GM23338 (cell line): Measurements from ENCODE around the gene KIAA2012. TPM values are rescaled to one million over a fixed set of nuclear protein-coding genes. Genes with fewer than 3 reads are reported as not detected.
A peak's percentile ranks its signal among the peaks of the same experiment; 100 is the strongest.

ENCODE experiments used
- ATAC-seq: fragments of 200-7000 bp; cut with Tn5 transposase; 3 replicates; pipeline ENCODE4 v1.9.1; 2020
- DNase-seq: peaks from one replicate; pipeline ENCODE4 v3.0.0-alpha.2; 2015; ENCODE audit warnings: low spot score
- H2AFZ ChIP-seq: fragments of 200-600 bp; sonication (generic); 2 replicates; pipeline ENCODE4 v1.8.0; 2016; ENCODE audit warnings: antibody characterized with exemption, mild to moderate bottlenecking, moderate library complexity
- H3F3A ChIP-seq: fragments of 200-600 bp; sonication (generic); replicated peaks from 2 replicates; pipeline ENCODE4 v1.8.0; 2017; ENCODE audit warnings: antibody characterized with exemption, mixed run types, low read depth
- H3K27ac ChIP-seq: fragments of 200-600 bp; sonication (generic); 2 replicates; pipeline ENCODE4 v1.6.1; 2016; ENCODE audit warnings: low read depth
- H3K27me3 ChIP-seq: fragments of 200-600 bp; sonication (generic); 2 replicates; pipeline ENCODE4 v1.8.0; 2016; ENCODE audit warnings: mild to moderate bottlenecking, mixed run types, moderate library complexity; ENCODE audit not compliant: insufficient read depth
- H3K36me3 ChIP-seq: fragments of 200-600 bp; sonication (generic); 2 replicates; pipeline ENCODE4 v1.8.0; 2016; ENCODE audit warnings: mild to moderate bottlenecking; ENCODE audit not compliant: insufficient read depth
- H3K4me1 ChIP-seq: fragments of 200-600 bp; sonication (generic); 2 replicates; pipeline ENCODE4 v1.8.0; 2016; ENCODE audit warnings: mild to moderate bottlenecking, moderate library complexity; ENCODE audit not compliant: insufficient read depth
- H3K4me2 ChIP-seq: fragments of 200-600 bp; sonication (generic); 2 replicates; pipeline ENCODE4 v1.7.1; 2017; ENCODE audit warnings: mixed run types
- H3K4me3 ChIP-seq: fragments of 200-600 bp; sonication (generic); 2 replicates; pipeline ENCODE4 v1.6.1; 2016; ENCODE audit warnings: mixed run types
- H3K79me2 ChIP-seq: fragments of 200-600 bp; sonication (generic); replicated peaks from 2 replicates; pipeline ENCODE4 v1.8.0; 2017; ENCODE audit warnings: mild to moderate bottlenecking; ENCODE audit not compliant: insufficient read depth
- H3K9me2 ChIP-seq: fragments of 200-600 bp; sonication (generic); 2 replicates; pipeline ENCODE4 v1.8.0; 2017; ENCODE audit not compliant: insufficient read depth
- H4K20me1 ChIP-seq: fragments of 200-600 bp; sonication (generic); replicated peaks from 2 replicates; pipeline ENCODE4 v1.8.0; 2017; ENCODE audit warnings: mild to moderate bottlenecking; ENCODE audit not compliant: insufficient read depth
- H3K27ac Mint-ChIP-seq: 2 replicates; pipeline ENCODE4 v1.8.0; 2020; ENCODE audit warnings: inconsistent platforms, mild to moderate bottlenecking, moderate library complexity, mixed read lengths
- H3K27me3 Mint-ChIP-seq: 3 replicates; pipeline ENCODE4 v1.8.0; 2022; ENCODE audit warnings: low read depth, mild to moderate bottlenecking, moderate library complexity, mixed read lengths, inconsistent platforms; ENCODE audit not compliant: insufficient read depth, poor library complexity
- H3K36me3 Mint-ChIP-seq: 3 replicates; pipeline ENCODE4 v1.8.0; 2021; ENCODE audit warnings: low read depth, mild to moderate bottlenecking, inconsistent platforms, moderate library complexity, mixed read lengths
- H3K4me1 Mint-ChIP-seq: 3 replicates; pipeline ENCODE4 v1.8.0; 2020; ENCODE audit warnings: mild to moderate bottlenecking, inconsistent platforms, mixed read lengths
- H3K4me3 Mint-ChIP-seq: 3 replicates; pipeline ENCODE4 v1.8.0; 2021; ENCODE audit warnings: moderate library complexity, mild to moderate bottlenecking, inconsistent platforms, mixed read lengths
- H3K9me3 Mint-ChIP-seq: 3 replicates; pipeline ENCODE4 v1.8.0; 2020; ENCODE audit warnings: moderate library complexity, mild to moderate bottlenecking, inconsistent platforms, mixed read lengths
- EZH2phosphoT487 ChIP-seq: fragments of 200-600 bp; sonication (generic); IDR thresholded peaks from one replicate; pipeline ENCODE4 v1.8.1; 2018; ENCODE audit warnings: antibody characterized with exemption; ENCODE audit not compliant: unreplicated experiment
- NANOG ChIP-seq: IDR thresholded peaks from 2 replicates; pipeline ENCODE4 v1.6.1; 2016; ENCODE audit warnings: antibody characterized with exemption, borderline replicate concordance
- POLR2AphosphoS5 ChIP-seq: IDR thresholded peaks from 2 replicates; pipeline ENCODE4 v1.6.1; 2016; ENCODE audit warnings: antibody characterized with exemption, low read depth
- polyA plus RNA-seq: library from polyadenylated mRNA; unstranded; fragments of >200 nt; fragmentation: Nextera tagmentation; extraction: Ambion mirVana; gene quantifications from 2 replicates; pipeline ENCODE4 v1.2.1, GENCODE V29; 2016
- total RNA-seq: library from RNA; depleted of rRNA; stranded (reverse); fragments of >200 nt; shearing (Covaris generic); gene quantifications from 2 replicates; pipeline ENCODE4 v1.2.3, GENCODE V29; 2014
- TF ChIP-seq, protein P1 (sequence below): fragments of 250-450 bp; sonication (Bioruptor Pico); IDR thresholded peaks from 2 replicates; pipeline ENCODE4 v1.5.0; 2020; ENCODE audit warnings: mild to moderate bottlenecking, moderate library complexity

The KIAA2012 gene
- total and polyA plus RNA-seq, 2 experiments from 2014 or later: 0.03 to 0.08 TPM

DNA sequence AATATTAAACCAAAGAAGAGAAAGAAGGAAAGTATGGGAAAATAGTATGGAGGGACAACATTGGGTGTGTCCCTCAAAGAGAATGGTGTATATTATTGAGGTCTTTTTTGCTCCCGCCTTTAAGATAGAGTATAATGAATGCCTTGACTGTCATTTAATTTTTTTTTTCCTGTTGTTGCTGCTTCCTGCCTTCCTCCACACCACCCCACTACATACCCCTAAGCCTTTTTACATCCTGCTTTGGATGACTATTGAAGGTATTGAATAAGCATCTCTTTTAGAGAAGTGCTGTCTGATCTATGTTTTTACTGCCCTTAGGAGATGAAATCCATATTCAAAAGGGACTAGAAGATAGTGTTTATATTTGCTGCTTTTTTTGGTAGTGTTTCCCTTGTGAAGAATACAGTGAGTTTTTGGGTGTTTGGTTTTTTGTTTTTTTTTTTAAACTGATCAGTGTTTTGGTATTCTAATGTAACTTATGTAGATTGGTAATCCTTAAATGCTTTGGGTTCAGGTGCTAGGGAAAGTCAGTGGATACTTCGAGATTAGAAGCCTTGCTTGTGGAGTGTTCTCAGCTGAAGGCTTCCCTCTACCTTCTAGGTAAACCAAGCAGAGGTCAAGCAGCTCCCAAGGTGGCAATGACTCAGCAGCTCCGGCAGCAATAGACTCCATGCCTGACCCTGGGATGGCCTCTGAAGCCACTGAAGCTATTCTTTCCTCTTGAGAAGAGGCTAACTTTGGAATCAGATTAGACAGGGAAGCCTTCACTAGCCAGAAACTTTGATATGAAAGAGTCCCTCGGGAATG is 34.4 kb upstream of the KIAA2012 start:
- Mint-ChIP-seq H3K4me1 (peaks cover 29% of the 10 kb centered on the region; the same call in 2 of the 3 replicates), H3K9me3 (no peaks in the 10 kb centered on the region), H3K4me3 (no peak overlapping the region), H3K36me3 (peaks cover 20% of the 10 kb centered on the region), H3K27me3 (peaks cover 4% of the 10 kb centered on the region), H3K27ac (peak overlapping the region; percentile 85)
- Histone ChIP-seq H3K4me3 (peak overlapping the region; percentile 97), H2AFZ (no peak overlapping the region), H4K20me1 (peaks cover 26% of the 10 kb centered on the region), H3F3A (peaks cover 24% of the 10 kb centered on the region), H3K27me3 (no peaks in the 10 kb centered on the region), H3K36me3 (peaks cover 20% of the 10 kb centered on the region; the same call in 1 of the 2 replicates), H3K4me1 (peaks cover 15% of the 10 kb centered on the region), H3K9me2 (no peaks in the 10 kb centered on the region), H3K79me2 (peaks cover 57% of the 10 kb centered on the region), H3K4me2 (peak overlapping the region; percentile 88), H3K27ac (peak overlapping the region; percentile 81)
- DNase-seq: peak; percentile 67
- TF ChIP-seq EZH2phosphoT487 (no peak), NANOG (0 out of 2 replicates have a peak, but pooled peaks have one; percentile 3), POLR2AphosphoS5 (peak; percentile 25; the same call in 1 of the 2 replicates)
- TF ChIP-seq, protein P1, sequence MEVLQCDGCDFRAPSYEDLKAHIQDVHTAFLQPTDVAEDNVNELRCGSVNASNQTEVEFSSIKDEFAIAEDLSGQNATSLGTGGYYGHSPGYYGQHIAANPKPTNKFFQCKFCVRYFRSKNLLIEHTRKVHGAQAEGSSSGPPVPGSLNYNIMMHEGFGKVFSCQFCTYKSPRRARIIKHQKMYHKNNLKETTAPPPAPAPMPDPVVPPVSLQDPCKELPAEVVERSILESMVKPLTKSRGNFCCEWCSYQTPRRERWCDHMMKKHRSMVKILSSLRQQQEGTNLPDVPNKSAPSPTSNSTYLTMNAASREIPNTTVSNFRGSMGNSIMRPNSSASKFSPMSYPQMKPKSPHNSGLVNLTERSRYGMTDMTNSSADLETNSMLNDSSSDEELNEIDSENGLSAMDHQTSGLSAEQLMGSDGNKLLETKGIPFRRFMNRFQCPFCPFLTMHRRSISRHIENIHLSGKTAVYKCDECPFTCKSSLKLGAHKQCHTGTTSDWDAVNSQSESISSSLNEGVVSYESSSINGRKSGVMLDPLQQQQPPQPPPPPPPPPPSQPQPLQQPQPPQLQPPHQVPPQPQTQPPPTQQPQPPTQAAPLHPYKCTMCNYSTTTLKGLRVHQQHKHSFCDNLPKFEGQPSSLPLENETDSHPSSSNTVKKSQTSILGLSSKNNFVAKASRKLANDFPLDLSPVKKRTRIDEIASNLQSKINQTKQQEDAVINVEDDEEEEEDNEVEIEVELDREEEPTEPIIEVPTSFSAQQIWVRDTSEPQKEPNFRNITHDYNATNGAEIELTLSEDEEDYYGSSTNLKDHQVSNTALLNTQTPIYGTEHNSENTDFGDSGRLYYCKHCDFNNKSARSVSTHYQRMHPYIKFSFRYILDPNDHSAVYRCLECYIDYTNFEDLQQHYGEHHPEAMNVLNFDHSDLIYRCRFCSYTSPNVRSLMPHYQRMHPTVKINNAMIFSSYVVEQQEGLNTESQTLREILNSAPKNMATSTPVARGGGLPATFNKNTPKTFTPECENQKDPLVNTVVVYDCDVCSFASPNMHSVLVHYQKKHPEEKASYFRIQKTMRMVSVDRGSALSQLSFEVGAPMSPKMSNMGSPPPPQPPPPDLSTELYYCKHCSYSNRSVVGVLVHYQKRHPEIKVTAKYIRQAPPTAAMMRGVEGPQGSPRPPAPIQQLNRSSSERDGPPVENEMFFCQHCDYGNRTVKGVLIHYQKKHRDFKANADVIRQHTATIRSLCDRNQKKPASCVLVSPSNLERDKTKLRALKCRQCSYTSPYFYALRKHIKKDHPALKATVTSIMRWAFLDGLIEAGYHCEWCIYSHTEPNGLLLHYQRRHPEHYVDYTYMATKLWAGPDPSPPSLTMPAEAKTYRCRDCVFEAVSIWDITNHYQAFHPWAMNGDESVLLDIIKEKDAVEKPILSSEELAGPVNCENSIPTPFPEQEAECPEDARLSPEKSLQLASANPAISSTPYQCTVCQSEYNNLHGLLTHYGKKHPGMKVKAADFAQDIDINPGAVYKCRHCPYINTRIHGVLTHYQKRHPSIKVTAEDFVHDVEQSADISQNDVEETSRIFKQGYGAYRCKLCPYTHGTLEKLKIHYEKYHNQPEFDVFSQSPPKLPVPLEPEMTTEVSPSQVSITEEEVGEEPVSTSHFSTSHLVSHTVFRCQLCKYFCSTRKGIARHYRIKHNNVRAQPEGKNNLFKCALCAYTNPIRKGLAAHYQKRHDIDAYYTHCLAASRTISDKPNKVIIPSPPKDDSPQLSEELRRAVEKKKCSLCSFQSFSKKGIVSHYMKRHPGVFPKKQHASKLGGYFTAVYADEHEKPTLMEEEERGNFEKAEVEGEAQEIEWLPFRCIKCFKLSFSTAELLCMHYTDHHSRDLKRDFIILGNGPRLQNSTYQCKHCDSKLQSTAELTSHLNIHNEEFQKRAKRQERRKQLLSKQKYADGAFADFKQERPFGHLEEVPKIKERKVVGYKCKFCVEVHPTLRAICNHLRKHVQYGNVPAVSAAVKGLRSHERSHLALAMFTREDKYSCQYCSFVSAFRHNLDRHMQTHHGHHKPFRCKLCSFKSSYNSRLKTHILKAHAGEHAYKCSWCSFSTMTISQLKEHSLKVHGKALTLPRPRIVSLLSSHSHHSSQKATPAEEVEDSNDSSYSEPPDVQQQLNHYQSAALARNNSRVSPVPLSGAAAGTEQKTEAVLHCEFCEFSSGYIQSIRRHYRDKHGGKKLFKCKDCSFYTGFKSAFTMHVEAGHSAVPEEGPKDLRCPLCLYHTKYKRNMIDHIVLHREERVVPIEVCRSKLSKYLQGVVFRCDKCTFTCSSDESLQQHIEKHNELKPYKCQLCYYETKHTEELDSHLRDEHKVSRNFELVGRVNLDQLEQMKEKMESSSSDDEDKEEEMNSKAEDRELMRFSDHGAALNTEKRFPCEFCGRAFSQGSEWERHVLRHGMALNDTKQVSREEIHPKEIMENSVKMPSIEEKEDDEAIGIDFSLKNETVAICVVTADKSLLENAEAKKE (CRISPR knock-in tag): peak; percentile 63; the same call in 1 of the 2 replicates
- peak; percentile 16 for ATAC-seq
